Activated T-helper 2 cell treated with anti-CD3 and anti-CD28 coated beads, Interferon-gamma antibody, Interleukin-2, Interleukin-4, amounts not matched to agents 10 μg/mL and 5 μg/mL and 100 μg/mL, durations not matched to agents 14 hours and 24 hours and 36 hours (primary cell): ENCODE data around the gene PTPRN2. TPM values are rescaled to one million over a fixed set of nuclear protein-coding genes. Genes with fewer than 3 reads are reported as not detected.

Source experiments
- DNase-seq: peaks from one replicate; pipeline ENCODE4 v3.0.0; 2021; ENCODE audit warnings: low spot score
- H3K27ac Mint-ChIP-seq: one replicate; pipeline ENCODE4 v1.8.0; 2021; ENCODE audit warnings: mixed read lengths
- H3K27me3 Mint-ChIP-seq: one replicate; pipeline ENCODE4 v1.8.0; 2021; ENCODE audit warnings: low read depth, mixed read lengths
- H3K36me3 Mint-ChIP-seq: one replicate; pipeline ENCODE4 v1.8.0; 2021; ENCODE audit warnings: low read depth, mixed read lengths
- H3K4me1 Mint-ChIP-seq: one replicate; pipeline ENCODE4 v1.8.0; 2021; ENCODE audit warnings: low read depth, mixed read lengths
- H3K4me3 Mint-ChIP-seq: one replicate; pipeline ENCODE4 v1.8.0; 2021; ENCODE audit warnings: low read depth, mild to moderate bottlenecking, moderate library complexity, mixed read lengths
- H3K9me3 Mint-ChIP-seq: one replicate; pipeline ENCODE4 v1.8.0; 2021; ENCODE audit warnings: mixed read lengths
- intact Hi-C: fragments of 100-400 bp; cut with micrococcal nuclease; formaldehyde crosslinking; loops from one replicate; pipeline ENCODE4 v1.15.1; 2023
- total RNA-seq: library from RNA; stranded (reverse); gene quantifications from 2 replicates; pipeline ENCODE4 v1.2.3, GENCODE V29; 2022

The PTPRN2 gene
- total RNA-seq, 1 donor from 2014 or later = 1.3 TPM

GRCh38 chr7:157929671-157930070 lies 658.0 kb downstream of the PTPRN2 start:
- no peaks in the 10 kb centered on the region for H3K27me3 Mint-ChIP-seq
- H3K4me1 Mint-ChIP-seq = peaks cover 5% of the 10 kb centered on the region
- peaks cover 36% of the 10 kb centered on the region for H3K9me3 Mint-ChIP-seq
- H3K36me3 Mint-ChIP-seq = peaks cover 7% of the 10 kb centered on the region
- H3K27ac Mint-ChIP-seq = no peak overlapping the region
- no peak for DNase-seq
- intact Hi-C loops = no loop called here
- no peak overlapping the region for H3K4me3 Mint-ChIP-seq

GRCh38 chr7:157928808-157929425 lies 658.7 kb downstream of the PTPRN2 start:
- Mint-ChIP-seq H3K36me3 (peaks cover 7% of the 10 kb centered on the region), H3K27ac (no peak overlapping the region), H3K27me3 (no peaks in the 10 kb centered on the region), H3K4me1 (peaks cover 5% of the 10 kb centered on the region), H3K4me3 (no peak overlapping the region), H3K9me3 (peaks cover 30% of the 10 kb centered on the region)
- intact Hi-C loops = no loop called here
- no peak for DNase-seq

GRCh38 chr7:157928171-157928794 lies 659.3 kb downstream of the PTPRN2 start:
- Mint-ChIP-seq H3K27me3 (no peaks in the 10 kb centered on the region), H3K4me1 (peaks cover 5% of the 10 kb centered on the region), H3K36me3 (peaks cover 7% of the 10 kb centered on the region), H3K27ac (no peak overlapping the region), H3K9me3 (peaks cover 24% of the 10 kb centered on the region), H3K4me3 (no peak overlapping the region)
- no peak for DNase-seq
- intact Hi-C loops = no loop called here

GRCh38 chr7:157927313-157927925 lies 660.2 kb downstream of the PTPRN2 start:
- Mint-ChIP-seq H3K4me3 (no peak overlapping the region), H3K27ac (no peak overlapping the region), H3K36me3 (peaks cover 3% of the 10 kb centered on the region), H3K4me1 (peaks cover 5% of the 10 kb centered on the region), H3K9me3 (peaks cover 17% of the 10 kb centered on the region), H3K27me3 (no peaks in the 10 kb centered on the region)
- intact Hi-C loops = no loop called here
- DNase-seq = no peak

- intact Hi-C loops = no loop called here
- Mint-ChIP-seq H3K36me3 (no peaks in the 10 kb centered on the region), H3K4me3 (no peak overlapping the region), H3K4me1 (peaks cover 5% of the 10 kb centered on the region), H3K9me3 (peaks cover 9% of the 10 kb centered on the region), H3K27ac (no peak overlapping the region), H3K27me3 (no peaks in the 10 kb centered on the region)
- no peak for DNase-seq
Observed at GRCh38 chr7:157926521-157927150, 661.0 kb downstream of the PTPRN2 start.

- no peaks in the 10 kb centered on the region for H3K27me3 Mint-ChIP-seq
- intact Hi-C loops = no loop called here
- no peak for DNase-seq
- peaks cover 7% of the 10 kb centered on the region for H3K9me3 Mint-ChIP-seq
- H3K36me3 Mint-ChIP-seq = no peaks in the 10 kb centered on the region
- no peak overlapping the region for H3K27ac Mint-ChIP-seq
- H3K4me1 Mint-ChIP-seq = peaks cover 5% of the 10 kb centered on the region
- H3K4me3 Mint-ChIP-seq = no peak overlapping the region
Observed at GRCh38 chr7:157926107-157926506, 661.5 kb downstream of the PTPRN2 start.

- no peak overlapping the region for H3K4me3 Mint-ChIP-seq
Observed at GRCh38 chr7:157925383-157925875, 662.2 kb downstream of the PTPRN2 start.

GRCh38 chr7:157923903-157924630 lies 663.6 kb downstream of the PTPRN2 start:
- peaks cover 5% of the 10 kb centered on the region for H3K4me1 Mint-ChIP-seq
- intact Hi-C loops = no loop called here
- no peak for DNase-seq
- no peaks in the 10 kb centered on the region for H3K27me3 Mint-ChIP-seq
- no peak overlapping the region for H3K4me3 Mint-ChIP-seq
- H3K27ac Mint-ChIP-seq = no peak overlapping the region
- H3K9me3 Mint-ChIP-seq = peaks cover under 1% of the 10 kb centered on the region
- H3K36me3 Mint-ChIP-seq = no peaks in the 10 kb centered on the region

More at GRCh38 chr7:157925383-157925875, 662.2 kb downstream of the PTPRN2 start:
- Mint-ChIP-seq H3K36me3 (no peaks in the 10 kb centered on the region), H3K27ac (no peak overlapping the region), H3K27me3 (no peaks in the 10 kb centered on the region), H3K4me1 (peaks cover 5% of the 10 kb centered on the region), H3K9me3 (peaks cover 7% of the 10 kb centered on the region)
- intact Hi-C loops = no loop called here
- no peak for DNase-seq

GRCh38 chr7:157922576-157922975 lies 665.0 kb downstream of the PTPRN2 start:
- H3K36me3 Mint-ChIP-seq = no peaks in the 10 kb centered on the region
- no peaks in the 10 kb centered on the region for H3K27me3 Mint-ChIP-seq
- intact Hi-C loops = no loop called here
- DNase-seq = no peak
- no peak overlapping the region for H3K27ac Mint-ChIP-seq
- peaks cover 5% of the 10 kb centered on the region for H3K4me1 Mint-ChIP-seq
- no peak overlapping the region for H3K4me3 Mint-ChIP-seq
- no peaks in the 10 kb centered on the region for H3K9me3 Mint-ChIP-seq

- Mint-ChIP-seq H3K4me1 (no peaks in the 10 kb centered on the region), H3K9me3 (peaks cover 8% of the 10 kb centered on the region), H3K27me3 (no peaks in the 10 kb centered on the region), H3K36me3 (no peaks in the 10 kb centered on the region), H3K4me3 (no peak overlapping the region), H3K27ac (no peak overlapping the region)
- intact Hi-C loops = no loop called here
- no peak for DNase-seq
Observed at GRCh38 chr7:157918326-157919080, 669.1 kb downstream of the PTPRN2 start.

GRCh38 chr7:157916946-157917640 lies 670.5 kb downstream of the PTPRN2 start:
- intact Hi-C loops = no loop called here
- no peaks in the 10 kb centered on the region for H3K27me3 Mint-ChIP-seq
- H3K4me3 Mint-ChIP-seq = no peak overlapping the region
- H3K27ac Mint-ChIP-seq = no peak overlapping the region
- no peaks in the 10 kb centered on the region for H3K36me3 Mint-ChIP-seq
- no peaks in the 10 kb centered on the region for H3K4me1 Mint-ChIP-seq
- DNase-seq = no peak
- peaks cover 8% of the 10 kb centered on the region for H3K9me3 Mint-ChIP-seq
